ENCODE measurements around the gene STX11. TPM values are rescaled to one million over a fixed set of nuclear protein-coding genes. Genes with fewer than 3 reads are reported as not detected.

The STX11 gene
- total RNA-seq (2021; ENCODE audit: unreplicated experiment): 3.2 TPM
- 2.0 TPM for polyA plus RNA-seq (2012; ENCODE audit: insufficient read length)
- percentile 45 among the genes with signal in this experiment for Bru-seq, nascent RNA
- percentile 37 among the genes with signal in this experiment for BruChase-seq, experiment 1, labeled RNA remaining after a 2-hour chase
- BruChase-seq, experiment 2, labeled RNA remaining after a 6-hour chase: percentile 37 among the genes with signal in this experiment
- long read RNA-seq, transcript STX11-201 (2 exons, 1,926 nt): major isoform, 8 of 8 reads
- long read RNA-seq, partial matches to known transcripts: 0 of 8 reads
- long read RNA-seq, other reads (novel, unspliced or antisense): 0 of 8 reads

- Histone ChIP-seq H3K4me3 (ENCODE audit: low read depth in 2 of 2, low read length in 2 of 2) (peak within 1 kb of the TSS; percentile 67 to 75), H3K27me3 (ENCODE audit: control insufficient read depth, insufficient read depth, low read length) (no peaks in the 10 kb centered on the region), H3K27ac (ENCODE audit: low read length) (peak within 1 kb of the TSS; percentile 56), H3K4me1 (ENCODE audit: control insufficient read depth, insufficient read depth, low read length) (peaks cover 12% of the 10 kb centered on the region), H3K9me3 (ENCODE audit: control insufficient read depth, insufficient read depth, low read depth, low read length) (no peaks in the 10 kb centered on the region), H3K36me3 (ENCODE audit: control insufficient read depth, insufficient read depth, low read length) (no peaks in the 10 kb centered on the region)
- POLR2A ChIA-PET: no interaction called here
- no TSS peak for BruUV-seq (replicated peaks)
- intact Hi-C loops (cut with micrococcal nuclease; ENCODE audit: unreplicated experiment): no loop called here
- CTCF ChIA-PET: no interaction called here
- TF ChIP-seq SIN3A (IDR thresholded peaks at IDR 0.05; ENCODE audit: borderline replicate concordance, insufficient read depth, low read depth, low read length): peak; percentile 76; the same call in 1 of the 2 replicates
- no peak for TF ChIP-seq REST (IDR thresholded peaks at IDR 0.05; ENCODE audit: insufficient read depth in 1 of 2, low read depth in 2 of 2, low read length in 1 of 2)
- in situ Hi-C loops (cut with HindIII; ENCODE audit: low pct_unique_long_range_greater_than_20kb, low sequenced_read_pairs): no loop called here
- peak; percentile 38 for DNase-seq (ENCODE audit: low read depth, low spot score)
- peak; percentile 97 for ATAC-seq
Observed at GRCh38 chr6:144149894-144150709, at the start of gene STX11. Gene STX11 (plus strand): TSS chr6:144150517. CDS start chr6:144186628, 36,111 bp downstream.

GRCh38 chr6:144103026-144103563 is 47.2 kb upstream of the STX11 start:
- ChIA-PET POLR2A (no interaction called here), CTCF (interaction anchor here (0.7 kb wide), 2 partner anchors 160 to 378 kb away, joined by 3 to 5 read pairs; no protein-coding TSS in a partner anchor)
- intact Hi-C loops (cut with micrococcal nuclease; ENCODE audit: unreplicated experiment): loop anchor here (10.0 kb wide), 1 partner anchor 182 kb away; the partner anchor contains the start of gene UTRN

More at GRCh38 chr6:144103026-144103563, 47.2 kb upstream of the STX11 start:
- no peaks in the 10 kb centered on the region for H3K27me3 ChIP-seq (ENCODE audit: control insufficient read depth, insufficient read depth, low read length)
- no peak for ATAC-seq
- TF ChIP-seq TCF7L2 (IDR thresholded peaks at IDR 0.05; ENCODE audit: low read depth, low read length) (no peak), CTCF (IDR thresholded peaks at IDR 0.05) (no peak), SIN3A (IDR thresholded peaks at IDR 0.05; ENCODE audit: borderline replicate concordance, insufficient read depth, low read depth, low read length) (no peak)
- DNase-seq (ENCODE audit: low read depth, low spot score): no peak
- H3K27ac ChIP-seq (ENCODE audit: low read length): no peak overlapping the region
- no peaks in the 10 kb centered on the region for H3K36me3 ChIP-seq (ENCODE audit: control insufficient read depth, insufficient read depth, low read length)
- no peaks in the 10 kb centered on the region for H3K9me3 ChIP-seq (ENCODE audit: control insufficient read depth, insufficient read depth, low read depth, low read length)
- in situ Hi-C loops (cut with HindIII; ENCODE audit: low pct_unique_long_range_greater_than_20kb, low sequenced_read_pairs): loop anchor here (25.0 kb wide), 1 partner anchor 384 kb away; no protein-coding TSS in a partner anchor
- BruUV-seq (replicated peaks): no TSS peak
- H3K4me1 ChIP-seq (ENCODE audit: control insufficient read depth, insufficient read depth, low read length): no peaks in the 10 kb centered on the region
- H3K4me3 ChIP-seq (ENCODE audit: low read depth in 2 of 2, low read length in 2 of 2): no peak overlapping the region

Measured in Panc1 (cell line).